Vagina (tissue), 2 donors: ENCODE measurements around the gene MTMR4.

Experiments
- POLR2A ChIP-seq, 2 donors: fragments of 450-650 bp; IDR thresholded peaks; one replicate each; pipeline ENCODE4 v1.6.1; 2017; ENCODE audit warnings: antibody characterized with exemption in 2 of 2, mild to moderate bottlenecking in 2 of 2, moderate library complexity in 2 of 2
- TF ChIP-seq, protein P1 (sequence below), 3 experiments: fragments of 450-650 bp in 2 of 3; fragments of 200-600 bp in 1 of 3; sonication (generic) in 1 of 3; IDR thresholded peaks; one replicate each; pipeline ENCODE4 v1.5.1; 2017 to 2019; ENCODE audit warnings: antibody characterized with exemption in 3 of 3, mild to moderate bottlenecking in 2 of 3, moderate library complexity in 2 of 3

GRCh38 chr17:58513267-58513964 lies 1.0 kb downstream of the MTMR4 start:
- TF ChIP-seq, protein P1, sequence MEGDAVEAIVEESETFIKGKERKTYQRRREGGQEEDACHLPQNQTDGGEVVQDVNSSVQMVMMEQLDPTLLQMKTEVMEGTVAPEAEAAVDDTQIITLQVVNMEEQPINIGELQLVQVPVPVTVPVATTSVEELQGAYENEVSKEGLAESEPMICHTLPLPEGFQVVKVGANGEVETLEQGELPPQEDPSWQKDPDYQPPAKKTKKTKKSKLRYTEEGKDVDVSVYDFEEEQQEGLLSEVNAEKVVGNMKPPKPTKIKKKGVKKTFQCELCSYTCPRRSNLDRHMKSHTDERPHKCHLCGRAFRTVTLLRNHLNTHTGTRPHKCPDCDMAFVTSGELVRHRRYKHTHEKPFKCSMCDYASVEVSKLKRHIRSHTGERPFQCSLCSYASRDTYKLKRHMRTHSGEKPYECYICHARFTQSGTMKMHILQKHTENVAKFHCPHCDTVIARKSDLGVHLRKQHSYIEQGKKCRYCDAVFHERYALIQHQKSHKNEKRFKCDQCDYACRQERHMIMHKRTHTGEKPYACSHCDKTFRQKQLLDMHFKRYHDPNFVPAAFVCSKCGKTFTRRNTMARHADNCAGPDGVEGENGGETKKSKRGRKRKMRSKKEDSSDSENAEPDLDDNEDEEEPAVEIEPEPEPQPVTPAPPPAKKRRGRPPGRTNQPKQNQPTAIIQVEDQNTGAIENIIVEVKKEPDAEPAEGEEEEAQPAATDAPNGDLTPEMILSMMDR (IDR thresholded peaks at IDR 0.05), result no peak
- no peak for TF ChIP-seq POLR2A (IDR thresholded peaks at IDR 0.05)
